Stomach (tissue), 9 donors: ENCODE data around the gene ATP2A2. TPM values are rescaled to one million over a fixed set of nuclear protein-coding genes. Genes with fewer than 3 reads are reported as not detected.
A peak's percentile ranks its signal among the peaks of the same experiment; 100 is the strongest.

Experiments used
- DNase-seq, 2 donors: peaks; one replicate each; pipeline versions ENCODE4 v3.0.0 to v3.0.0-alpha.2; 2013 to 2019
- H3K27ac ChIP-seq, 5 donors: fragments of 200-600 bp in 4 of 5; sonication (generic) in 4 of 5; one replicate each; pipeline ENCODE4 v1.5.1; 2013 to 2019; ENCODE audit warnings: mild to moderate bottlenecking in 1 of 5, moderate library complexity in 1 of 5
- H3K27me3 ChIP-seq, 3 donors: fragments of 200-600 bp; sonication (generic); one replicate each; pipeline ENCODE4 v1.5.1; 2017 to 2019; ENCODE audit warnings: mixed run types in 1 of 3
- H3K36me3 ChIP-seq, 4 donors: fragments of 200-600 bp; sonication (generic); 1 replicate in 3 of 4; 2 replicates in 1 of 4; pipeline ENCODE4 v1.5.1; 2016 to 2019
- H3K4me1 ChIP-seq, 4 donors: fragments of 200-600 bp; sonication (generic); one replicate each; pipeline ENCODE4 v1.5.1; 2016 to 2019
- H3K4me3 ChIP-seq, 4 donors: fragments of 200-600 bp; sonication (generic) in 3 of 4; one replicate each; pipeline ENCODE4 v1.5.1; 2016 to 2019; ENCODE audit warnings: mild to moderate bottlenecking in 1 of 4
- H3K9me3 ChIP-seq, 4 donors: fragments of 200-600 bp; sonication (generic); one replicate each; pipeline ENCODE4 v1.5.1; 2016 to 2019
- CTCF ChIP-seq, 7 experiments: fragments of 450-650 bp in 4 of 7; fragments of 200-600 bp in 3 of 7; sonication (generic) in 3 of 7; IDR thresholded peaks; one replicate each; pipeline ENCODE4 v1.5.1; 2016 to 2019; ENCODE audit warnings: antibody characterized with exemption in 7 of 7, control low read depth in 2 of 7, mild to moderate bottlenecking in 1 of 7
- EP300 ChIP-seq: sonication (generic); formaldehyde crosslinking; IDR thresholded peaks from one replicate; pipeline ENCODE4 v1.6.1; 2017; ENCODE audit warnings: antibody characterized with exemption
- POLR2A ChIP-seq, 4 donors: fragments of 450-650 bp; IDR thresholded peaks; one replicate each; pipeline ENCODE4 v1.6.1; 2016; ENCODE audit warnings: antibody characterized with exemption in 4 of 4, control low read depth in 2 of 4, mild to moderate bottlenecking in 1 of 4, moderate library complexity in 1 of 4
- POLR2AphosphoS5 ChIP-seq, 3 donors: sonication (generic); formaldehyde crosslinking; IDR thresholded peaks; one replicate each; pipeline ENCODE4 v1.6.1; 2016; ENCODE audit warnings: antibody characterized with exemption in 3 of 3
- WGBS, 5 donors: extraction: QIAGEN DNeasy Blood & Tissue Kit in 3 of 5; methylation state at CpG; one replicate each; pipeline versions ENCODE4 v1.1.5 to v1.1.7; 2013 to 2018; 5-methylcytosine and 5-hydroxymethylcytosine counted together
- intact Hi-C: fragments of 100-400 bp; cut with DNase I; formaldehyde crosslinking; loops from one replicate; pipeline ENCODE4 v1.15.1; 2023; ENCODE audit warnings: low total_unique reads
- polyA plus RNA-seq, 3 donors: library from polyadenylated mRNA; stranded (reverse); fragments of 200-250 nt; gene quantifications; one replicate each; pipeline ENCODE4 v1.2.3, GENCODE V29; 2013
- total RNA-seq, 5 donors: library from RNA; depleted of rRNA; stranded (reverse); fragments of >200 nt; gene quantifications; one replicate each; pipeline versions ENCODE4 v1.1.0 to v1.2.3, GENCODE V29; 2014 to 2016
- donor health status: healthy with polysubstance abuse.
- donor health status: Bipolar disorder and iron deficiency.
- donor health status: healthy.

Gene ATP2A2
- total and polyA plus RNA-seq, 8 donors: 14.1 to 202 (median 104) TPM

- DNase-seq: no peak
- Histone ChIP-seq H3K4me1 (peaks cover 33 to 47% (median 38%) of the 10 kb centered on the region in 4 donors), H3K9me3 (no peaks in the 10 kb centered on the region), H3K27me3 (no peaks in the 10 kb centered on the region), H3K27ac (no peak overlapping the region), H3K36me3 (peaks cover 0 to 10% (median 3%) of the 10 kb centered on the region in 4 donors), H3K4me3 (no peak overlapping the region)
- no peak for TF ChIP-seq POLR2AphosphoS5 (IDR thresholded peaks at IDR 0.05)
- TF ChIP-seq POLR2A (IDR thresholded peaks at IDR 0.05): no peak
- TF ChIP-seq CTCF (IDR thresholded peaks at IDR 0.05): no peak
- TF ChIP-seq EP300: no peak
- 79 to 85% (median 81%) methylated on average over 8 of the region's 8 CpGs for WGBS, 5 donors
- intact Hi-C loops: no loop called here
These were observed 36.2 kb upstream of the ATP2A2 start for GRCh38 chr12:110244829-110245228.

- peak; percentile 53 to 72 for DNase-seq
- H3K9me3 ChIP-seq: no peaks in the 10 kb centered on the region
- intact Hi-C loops: no loop called here
- H3K27me3 ChIP-seq: no peaks in the 10 kb centered on the region
- WGBS, 5 donors: 43 to 67% (median 63%) methylated on average over 3 of the region's 3 CpGs
- H3K27ac ChIP-seq: no peak overlapping the region
- TF ChIP-seq POLR2A (IDR thresholded peaks at IDR 0.05) (no peak), EP300 (no peak), POLR2AphosphoS5 (IDR thresholded peaks at IDR 0.05) (peak in 1 of 3 donors; percentile 22), CTCF (IDR thresholded peaks at IDR 0.05) (peak in 2 of 7 experiments; percentile 17 to 32)
- peaks cover 0 to 10% (median 3%) of the 10 kb centered on the region in 4 donors for H3K36me3 ChIP-seq
- peaks cover 38 to 53% (median 44%) of the 10 kb centered on the region in 4 donors for H3K4me1 ChIP-seq
- no peak overlapping the region for H3K4me3 ChIP-seq
These were observed 35.7 kb upstream of the ATP2A2 start for GRCh38 chr12:110245369-110245772.

GRCh38 chr12:110246636-110247339 lies 34.3 kb upstream of the ATP2A2 start:
- WGBS, 5 donors: 44 to 60% (median 58%) methylated on average over 4 of the region's 4 CpGs
- TF ChIP-seq POLR2AphosphoS5 (IDR thresholded peaks at IDR 0.05) (no peak), POLR2A (IDR thresholded peaks at IDR 0.05) (no peak), EP300 (no peak), CTCF (IDR thresholded peaks at IDR 0.05) (no peak)
- Histone ChIP-seq H3K9me3 (no peaks in the 10 kb centered on the region), H3K4me1 (peaks cover 39 to 55% (median 46%) of the 10 kb centered on the region in 4 donors), H3K27ac (peak overlapping the region; percentile 71 to 84 (median 81)), H3K4me3 (no peak overlapping the region), H3K36me3 (peaks cover 0 to 10% (median 3%) of the 10 kb centered on the region in 4 donors), H3K27me3 (no peaks in the 10 kb centered on the region)
- intact Hi-C loops: no loop called here
- peak in 1 of 2 donors; percentile 39 for DNase-seq

GRCh38 chr12:110247340-110248095 lies 33.5 kb upstream of the ATP2A2 start:
- Histone ChIP-seq H3K9me3 (no peaks in the 10 kb centered on the region), H3K27me3 (no peaks in the 10 kb centered on the region), H3K27ac (peak overlapping the region; percentile 71 to 84 (median 81)), H3K4me3 (no peak overlapping the region), H3K4me1 (peaks cover 40 to 56% (median 46%) of the 10 kb centered on the region in 4 donors), H3K36me3 (peaks cover 0 to 10% (median 3%) of the 10 kb centered on the region in 4 donors)
- WGBS, 5 donors: 25 to 47% (median 37%) methylated on average over 12 to 14 of the region's 14 CpGs
- TF ChIP-seq POLR2A (IDR thresholded peaks at IDR 0.05) (no peak), EP300 (no peak), POLR2AphosphoS5 (IDR thresholded peaks at IDR 0.05) (peak in 1 of 3 donors; percentile 64)
- intact Hi-C loops: no loop called here
- DNase-seq: peak; percentile 73 to 87
